ENCODE data around the gene UBN1. TPM values are rescaled to one million over a fixed set of nuclear protein-coding genes. Genes with fewer than 3 reads are reported as not detected.

Gene UBN1
- total RNA-seq, 1 experiment from 2014 or later = 63.1 TPM

GRCh38 chr16:4898811-4899473, 51.7 kb downstream of the UBN1 start:
- BruUV-seq (replicated peaks) = no TSS peak
- ChIA-PET POLR2A (no interaction called here), CTCF (no interaction called here)
- Histone ChIP-seq H3K27ac (ENCODE audit: low read length) (no peak overlapping the region), H3K27me3 (ENCODE audit: control insufficient read depth, insufficient read depth, low read length) (no peaks in the 10 kb centered on the region), H3K4me3 (ENCODE audit: low read depth in 2 of 2, low read length in 2 of 2) (no peak overlapping the region), H3K36me3 (ENCODE audit: control insufficient read depth, insufficient read depth, low read length) (peaks cover 2% of the 10 kb centered on the region; the same call in 1 of the 2 replicates), H3K9me3 (ENCODE audit: control insufficient read depth, insufficient read depth, low read depth, low read length) (no peaks in the 10 kb centered on the region), H3K4me1 (ENCODE audit: control insufficient read depth, insufficient read depth, low read length) (no peaks in the 10 kb centered on the region)
- TF ChIP-seq REST (IDR thresholded peaks at IDR 0.05; ENCODE audit: insufficient read depth in 1 of 2, low read depth in 2 of 2, low read length in 1 of 2) (no peak), CTCF (IDR thresholded peaks at IDR 0.05) (no peak), TCF7L2 (IDR thresholded peaks at IDR 0.05; ENCODE audit: low read depth, low read length) (no peak), POLR2AphosphoS5 (IDR thresholded peaks at IDR 0.05; ENCODE audit: low read depth, low read length) (no peak), SIN3A (IDR thresholded peaks at IDR 0.05; ENCODE audit: borderline replicate concordance, insufficient read depth, low read depth, low read length) (no peak)
- DNase-seq (ENCODE audit: low read depth, low spot score) (no peak), ATAC-seq (no peak)
- intact Hi-C loops (cut with micrococcal nuclease; ENCODE audit: unreplicated experiment) (no loop called here), in situ Hi-C loops (cut with HindIII; ENCODE audit: low pct_unique_long_range_greater_than_20kb, low sequenced_read_pairs) (no loop called here)

GRCh38 chr16:4899474-4899846, 52.2 kb downstream of the UBN1 start:
- ChIA-PET CTCF (interaction anchor here (1.1 kb wide), 1 partner anchor 59 kb away, joined by 3 read pairs; the partner anchor contains the start of gene SEC14L5), POLR2A (no interaction called here)
- Histone ChIP-seq H3K27me3 (ENCODE audit: control insufficient read depth, insufficient read depth, low read length) (no peaks in the 10 kb centered on the region), H3K36me3 (ENCODE audit: control insufficient read depth, insufficient read depth, low read length) (peaks cover 2% of the 10 kb centered on the region; the same call in 1 of the 2 replicates), H3K27ac (ENCODE audit: low read length) (no peak overlapping the region), H3K4me3 (ENCODE audit: low read depth in 2 of 2, low read length in 2 of 2) (no peak overlapping the region), H3K9me3 (ENCODE audit: control insufficient read depth, insufficient read depth, low read depth, low read length) (no peaks in the 10 kb centered on the region), H3K4me1 (ENCODE audit: control insufficient read depth, insufficient read depth, low read length) (no peaks in the 10 kb centered on the region)
- no peak for DNase-seq (ENCODE audit: low read depth, low spot score)
- BruUV-seq (replicated peaks) = no TSS peak
- ATAC-seq = no peak
- no peak for TF ChIP-seq SIN3A (IDR thresholded peaks at IDR 0.05; ENCODE audit: borderline replicate concordance, insufficient read depth, low read depth, low read length)
- intact Hi-C loops (cut with micrococcal nuclease; ENCODE audit: unreplicated experiment) = no loop called here
- in situ Hi-C loops (cut with HindIII; ENCODE audit: low pct_unique_long_range_greater_than_20kb, low sequenced_read_pairs) = no loop called here

GRCh38 chr16:4900036-4900435, 52.8 kb downstream of the UBN1 start:
- H3K9me3 ChIP-seq (ENCODE audit: control insufficient read depth, insufficient read depth, low read depth, low read length) = no peaks in the 10 kb centered on the region
- H3K4me3 ChIP-seq (ENCODE audit: low read depth in 2 of 2, low read length in 2 of 2) = no peak overlapping the region
- POLR2A ChIA-PET = no interaction called here
- in situ Hi-C loops (cut with HindIII; ENCODE audit: low pct_unique_long_range_greater_than_20kb, low sequenced_read_pairs) (no loop called here), intact Hi-C loops (cut with micrococcal nuclease; ENCODE audit: unreplicated experiment) (no loop called here)
- no peak for ATAC-seq
- TSS peak; percentile 64 for BruUV-seq (replicated peaks)
- no peak overlapping the region for H3K27ac ChIP-seq (ENCODE audit: low read length)
- no peak for TF ChIP-seq TCF7L2 (IDR thresholded peaks at IDR 0.05; ENCODE audit: low read depth, low read length)
- no peak for TF ChIP-seq REST (IDR thresholded peaks at IDR 0.05; ENCODE audit: insufficient read depth in 1 of 2, low read depth in 2 of 2, low read length in 1 of 2)
- no peak for TF ChIP-seq SIN3A (IDR thresholded peaks at IDR 0.05; ENCODE audit: borderline replicate concordance, insufficient read depth, low read depth, low read length)
- TF ChIP-seq POLR2AphosphoS5 (IDR thresholded peaks at IDR 0.05; ENCODE audit: low read depth, low read length) = no peak
- TF ChIP-seq CTCF (IDR thresholded peaks at IDR 0.05) = no peak
- H3K4me1 ChIP-seq (ENCODE audit: control insufficient read depth, insufficient read depth, low read length) = no peaks in the 10 kb centered on the region
- H3K36me3 ChIP-seq (ENCODE audit: control insufficient read depth, insufficient read depth, low read length) = peaks cover 2% of the 10 kb centered on the region; the same call in 1 of the 2 replicates
- H3K27me3 ChIP-seq (ENCODE audit: control insufficient read depth, insufficient read depth, low read length) = no peaks in the 10 kb centered on the region
- CTCF ChIA-PET = interaction anchor here (1.1 kb wide), 1 partner anchor 58 kb away, joined by 3 read pairs; the partner anchor contains the start of gene SEC14L5
- no peak for DNase-seq (ENCODE audit: low read depth, low spot score)
